ENCODE results near the gene PRKCE. TPM values are rescaled to one million over a fixed set of nuclear protein-coding genes. Genes with fewer than 3 reads are reported as not detected.

PRKCE gene
- total and polyA plus RNA-seq, 3 donors from 2014 or later, result 27.4 to 35.8 (median 33.1) TPM

- no peak overlapping the region for H3K4me3 ChIP-seq
- no peaks in the 10 kb centered on the region for H3K36me3 ChIP-seq (ENCODE audit: low read depth, missing control alignments)
- intact Hi-C loops (cut with DNase I; ENCODE audit: low total_unique reads), result no loop called here
- 64 to 67% methylated on average over 13 of the region's 13 CpGs for WGBS, 2 donors
- peaks cover 13% of the 10 kb centered on the region for H3K4me1 ChIP-seq
- H3K27ac ChIP-seq, result no peak overlapping the region
- H3K27me3 ChIP-seq, result no peaks in the 10 kb centered on the region
- TF ChIP-seq POLR2A (IDR thresholded peaks at IDR 0.05) (no peak), CTCF (IDR thresholded peaks at IDR 0.05) (no peak)
- no peak for DNase-seq
- H3K9me3 ChIP-seq, result no peaks in the 10 kb centered on the region
These were observed 161.8 kb downstream of the PRKCE start for GRCh38 chr2:45813003-45813941.

- no peak for TF ChIP-seq CTCF (IDR thresholded peaks at IDR 0.05)
- no peak for TF ChIP-seq POLR2A (IDR thresholded peaks at IDR 0.05)
- Histone ChIP-seq H3K27me3 (no peaks in the 10 kb centered on the region), H3K36me3 (ENCODE audit: low read depth, missing control alignments) (no peaks in the 10 kb centered on the region), H3K9me3 (no peaks in the 10 kb centered on the region), H3K4me1 (peaks cover 13% of the 10 kb centered on the region), H3K4me3 (no peak overlapping the region), H3K27ac (no peak overlapping the region)
- 54 to 58% methylated on average over 3 of the region's 3 CpGs for WGBS, 2 donors
- no peak for DNase-seq
- intact Hi-C loops (cut with DNase I; ENCODE audit: low total_unique reads), result no loop called here
These were observed 163.0 kb downstream of the PRKCE start for GRCh38 chr2:45814488-45814887.

- Histone ChIP-seq H3K4me3 (no peak overlapping the region), H3K9me3 (no peaks in the 10 kb centered on the region), H3K4me1 (peaks cover 13% of the 10 kb centered on the region), H3K27ac (no peak overlapping the region), H3K27me3 (no peaks in the 10 kb centered on the region), H3K36me3 (ENCODE audit: low read depth, missing control alignments) (no peaks in the 10 kb centered on the region)
- WGBS, 2 donors, result 71 to 73% methylated on average over 2 of the region's 2 CpGs
- DNase-seq, result no peak
- intact Hi-C loops (cut with DNase I; ENCODE audit: low total_unique reads), result no loop called here
- no peak for TF ChIP-seq CTCF (IDR thresholded peaks at IDR 0.05)
- no peak for TF ChIP-seq POLR2A (IDR thresholded peaks at IDR 0.05)
These were observed 163.6 kb downstream of the PRKCE start for GRCh38 chr2:45814951-45815621.

GRCh38 chr2:45816272-45816671 lies 164.8 kb downstream of the PRKCE start:
- DNase-seq, result no peak
- TF ChIP-seq CTCF (IDR thresholded peaks at IDR 0.05) (no peak), POLR2A (IDR thresholded peaks at IDR 0.05) (no peak)
- Histone ChIP-seq H3K4me3 (no peak overlapping the region), H3K27ac (no peak overlapping the region), H3K36me3 (ENCODE audit: low read depth, missing control alignments) (no peaks in the 10 kb centered on the region), H3K4me1 (peaks cover 13% of the 10 kb centered on the region), H3K27me3 (no peaks in the 10 kb centered on the region), H3K9me3 (no peaks in the 10 kb centered on the region)
- WGBS, 2 donors, result 82 to 90% methylated on average over 2 of the region's 2 CpGs
- intact Hi-C loops (cut with DNase I; ENCODE audit: low total_unique reads), result no loop called here
